Mammary epithelial cell (primary cell): ENCODE results near the gene GABRD.

Experiments
- CTCF ChIP-seq, 2 donors: IDR thresholded peaks in 1 of 2; conservative IDR thresholded peaks in 1 of 2; 2 replicates each; pipeline ENCODE4 v1.5.1; 2011 to 2012; ENCODE audit warnings: inconsistent platforms in 2 of 2, low read length in 2 of 2, mild to moderate bottlenecking in 2 of 2, control low read depth in 1 of 2, low read depth in 1 of 2; ENCODE audit not compliant: insufficient read depth in 1 of 2; ENCODE audit errors: extremely low read depth in 1 of 2
- EZH2 ChIP-seq: IDR thresholded peaks from 2 replicates; pipeline ENCODE4 v1.6.1; 2012; ENCODE audit warnings: low read length, inconsistent platforms, borderline replicate concordance

GRCh38 chr1:1985375-1986050, 33.6 kb upstream of the GABRD start:
- no peak for TF ChIP-seq CTCF (conservative IDR thresholded peaks at IDR 0.05 in 1 of 2, IDR thresholded peaks at IDR 0.05 in 1 of 2; ENCODE audit: extremely low read depth in 1 of 2, insufficient read depth in 1 of 2, low read depth in 1 of 2, low read length in 2 of 2)
- no peak for TF ChIP-seq EZH2
